ENCODE data around the gene CRELD2. TPM values are rescaled to one million over a fixed set of nuclear protein-coding genes. Genes with fewer than 3 reads are reported as not detected.

The CRELD2 gene
- total and polyA plus RNA-seq, 2 of the 13 experiments (the other 11 are each of a cell fraction or from before 2014, with no cell fraction given): 17.2 to 44.7 TPM

DNA sequence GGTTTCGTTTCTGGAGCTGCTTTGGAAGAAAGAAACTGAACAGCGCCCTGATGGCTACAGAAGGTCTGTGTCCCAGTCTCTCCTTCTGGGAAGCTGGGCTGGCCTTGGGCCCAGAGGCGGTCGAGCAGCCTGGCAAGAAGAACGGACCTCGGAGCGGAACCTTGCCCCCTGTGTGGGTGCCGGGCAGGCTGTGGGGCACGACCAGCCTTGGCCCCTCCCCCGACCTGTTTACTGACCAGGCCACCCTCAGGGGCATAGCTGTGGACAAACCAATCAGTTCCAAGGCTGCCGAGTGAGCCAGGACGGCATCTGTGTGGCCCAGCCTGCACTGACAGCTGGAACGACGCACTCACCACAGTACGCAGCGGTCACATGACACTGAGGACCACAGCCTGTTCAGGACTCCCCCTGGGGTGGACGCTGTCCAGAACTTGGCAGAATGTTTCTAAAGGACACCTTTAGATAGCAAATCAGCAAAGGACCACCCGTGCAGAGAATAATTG lies 49.3 kb downstream of the CRELD2 start (continued):
- TF ChIP-seq, protein P1, sequence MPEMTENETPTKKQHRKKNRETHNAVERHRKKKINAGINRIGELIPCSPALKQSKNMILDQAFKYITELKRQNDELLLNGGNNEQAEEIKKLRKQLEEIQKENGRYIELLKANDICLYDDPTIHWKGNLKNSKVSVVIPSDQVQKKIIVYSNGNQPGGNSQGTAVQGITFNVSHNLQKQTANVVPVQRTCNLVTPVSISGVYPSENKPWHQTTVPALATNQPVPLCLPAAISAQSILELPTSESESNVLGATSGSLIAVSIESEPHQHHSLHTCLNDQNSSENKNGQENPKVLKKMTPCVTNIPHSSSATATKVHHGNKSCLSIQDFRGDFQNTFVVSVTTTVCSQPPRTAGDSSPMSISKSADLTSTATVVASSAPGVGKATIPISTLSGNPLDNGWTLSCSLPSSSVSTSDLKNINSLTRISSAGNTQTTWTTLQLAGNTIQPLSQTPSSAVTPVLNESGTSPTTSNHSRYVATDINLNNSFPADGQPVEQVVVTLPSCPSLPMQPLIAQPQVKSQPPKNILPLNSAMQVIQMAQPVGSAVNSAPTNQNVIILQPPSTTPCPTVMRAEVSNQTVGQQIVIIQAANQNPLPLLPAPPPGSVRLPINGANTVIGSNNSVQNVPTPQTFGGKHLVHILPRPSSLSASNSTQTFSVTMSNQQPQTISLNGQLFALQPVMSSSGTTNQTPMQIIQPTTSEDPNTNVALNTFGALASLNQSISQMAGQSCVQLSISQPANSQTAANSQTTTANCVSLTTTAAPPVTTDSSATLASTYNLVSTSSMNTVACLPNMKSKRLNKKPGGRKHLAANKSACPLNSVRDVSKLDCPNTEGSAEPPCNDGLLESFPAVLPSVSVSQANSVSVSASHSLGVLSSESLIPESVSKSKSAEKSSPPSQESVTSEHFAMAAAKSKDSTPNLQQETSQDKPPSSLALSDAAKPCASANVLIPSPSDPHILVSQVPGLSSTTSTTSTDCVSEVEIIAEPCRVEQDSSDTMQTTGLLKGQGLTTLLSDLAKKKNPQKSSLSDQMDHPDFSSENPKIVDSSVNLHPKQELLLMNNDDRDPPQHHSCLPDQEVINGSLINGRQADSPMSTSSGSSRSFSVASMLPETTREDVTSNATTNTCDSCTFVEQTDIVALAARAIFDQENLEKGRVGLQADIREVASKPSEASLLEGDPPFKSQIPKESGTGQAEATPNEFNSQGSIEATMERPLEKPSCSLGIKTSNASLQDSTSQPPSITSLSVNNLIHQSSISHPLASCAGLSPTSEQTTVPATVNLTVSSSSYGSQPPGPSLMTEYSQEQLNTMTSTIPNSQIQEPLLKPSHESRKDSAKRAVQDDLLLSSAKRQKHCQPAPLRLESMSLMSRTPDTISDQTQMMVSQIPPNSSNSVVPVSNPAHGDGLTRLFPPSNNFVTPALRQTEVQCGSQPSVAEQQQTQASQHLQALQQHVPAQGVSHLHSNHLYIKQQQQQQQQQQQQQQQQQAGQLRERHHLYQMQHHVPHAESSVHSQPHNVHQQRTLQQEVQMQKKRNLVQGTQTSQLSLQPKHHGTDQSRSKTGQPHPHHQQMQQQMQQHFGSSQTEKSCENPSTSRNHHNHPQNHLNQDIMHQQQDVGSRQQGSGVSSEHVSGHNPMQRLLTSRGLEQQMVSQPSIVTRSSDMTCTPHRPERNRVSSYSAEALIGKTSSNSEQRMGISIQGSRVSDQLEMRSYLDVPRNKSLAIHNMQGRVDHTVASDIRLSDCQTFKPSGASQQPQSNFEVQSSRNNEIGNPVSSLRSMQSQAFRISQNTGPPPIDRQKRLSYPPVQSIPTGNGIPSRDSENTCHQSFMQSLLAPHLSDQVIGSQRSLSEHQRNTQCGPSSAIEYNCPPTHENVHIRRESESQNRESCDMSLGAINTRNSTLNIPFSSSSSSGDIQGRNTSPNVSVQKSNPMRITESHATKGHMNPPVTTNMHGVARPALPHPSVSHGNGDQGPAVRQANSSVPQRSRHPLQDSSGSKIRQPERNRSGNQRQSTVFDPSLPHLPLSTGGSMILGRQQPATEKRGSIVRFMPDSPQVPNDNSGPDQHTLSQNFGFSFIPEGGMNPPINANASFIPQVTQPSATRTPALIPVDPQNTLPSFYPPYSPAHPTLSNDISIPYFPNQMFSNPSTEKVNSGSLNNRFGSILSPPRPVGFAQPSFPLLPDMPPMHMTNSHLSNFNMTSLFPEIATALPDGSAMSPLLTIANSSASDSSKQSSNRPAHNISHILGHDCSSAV (CRISPR knock-in tag; IDR thresholded peaks at IDR 0.05; ENCODE audit: borderline replicate concordance): no peak
- TF ChIP-seq, protein P2, sequence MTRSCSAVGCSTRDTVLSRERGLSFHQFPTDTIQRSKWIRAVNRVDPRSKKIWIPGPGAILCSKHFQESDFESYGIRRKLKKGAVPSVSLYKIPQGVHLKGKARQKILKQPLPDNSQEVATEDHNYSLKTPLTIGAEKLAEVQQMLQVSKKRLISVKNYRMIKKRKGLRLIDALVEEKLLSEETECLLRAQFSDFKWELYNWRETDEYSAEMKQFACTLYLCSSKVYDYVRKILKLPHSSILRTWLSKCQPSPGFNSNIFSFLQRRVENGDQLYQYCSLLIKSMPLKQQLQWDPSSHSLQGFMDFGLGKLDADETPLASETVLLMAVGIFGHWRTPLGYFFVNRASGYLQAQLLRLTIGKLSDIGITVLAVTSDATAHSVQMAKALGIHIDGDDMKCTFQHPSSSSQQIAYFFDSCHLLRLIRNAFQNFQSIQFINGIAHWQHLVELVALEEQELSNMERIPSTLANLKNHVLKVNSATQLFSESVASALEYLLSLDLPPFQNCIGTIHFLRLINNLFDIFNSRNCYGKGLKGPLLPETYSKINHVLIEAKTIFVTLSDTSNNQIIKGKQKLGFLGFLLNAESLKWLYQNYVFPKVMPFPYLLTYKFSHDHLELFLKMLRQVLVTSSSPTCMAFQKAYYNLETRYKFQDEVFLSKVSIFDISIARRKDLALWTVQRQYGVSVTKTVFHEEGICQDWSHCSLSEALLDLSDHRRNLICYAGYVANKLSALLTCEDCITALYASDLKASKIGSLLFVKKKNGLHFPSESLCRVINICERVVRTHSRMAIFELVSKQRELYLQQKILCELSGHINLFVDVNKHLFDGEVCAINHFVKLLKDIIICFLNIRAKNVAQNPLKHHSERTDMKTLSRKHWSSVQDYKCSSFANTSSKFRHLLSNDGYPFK (CRISPR knock-in tag; IDR thresholded peaks at IDR 0.05; ENCODE audit: borderline replicate concordance): no peak
- TF ChIP-seq, protein P3, sequence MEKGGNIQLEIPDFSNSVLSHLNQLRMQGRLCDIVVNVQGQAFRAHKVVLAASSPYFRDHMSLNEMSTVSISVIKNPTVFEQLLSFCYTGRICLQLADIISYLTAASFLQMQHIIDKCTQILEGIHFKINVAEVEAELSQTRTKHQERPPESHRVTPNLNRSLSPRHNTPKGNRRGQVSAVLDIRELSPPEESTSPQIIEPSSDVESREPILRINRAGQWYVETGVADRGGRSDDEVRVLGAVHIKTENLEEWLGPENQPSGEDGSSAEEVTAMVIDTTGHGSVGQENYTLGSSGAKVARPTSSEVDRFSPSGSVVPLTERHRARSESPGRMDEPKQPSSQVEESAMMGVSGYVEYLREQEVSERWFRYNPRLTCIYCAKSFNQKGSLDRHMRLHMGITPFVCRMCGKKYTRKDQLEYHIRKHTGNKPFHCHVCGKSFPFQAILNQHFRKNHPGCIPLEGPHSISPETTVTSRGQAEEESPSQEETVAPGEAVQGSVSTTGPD (CRISPR knock-in tag; IDR thresholded peaks at IDR 0.05): no peak
- TF ChIP-seq TBX2 (CRISPR knock-in tag; IDR thresholded peaks at IDR 0.05; ENCODE audit: borderline replicate concordance): peak; percentile 35; the same call in 1 of the 2 replicates
- peak; percentile 49 for TF ChIP-seq IRF2 (CRISPR knock-in tag; IDR thresholded peaks at IDR 0.05)
- no peak for TF ChIP-seq NR2F6 (IDR thresholded peaks at IDR 0.05)
- TF ChIP-seq NR2F6 (CRISPR knock-in tag; IDR thresholded peaks at IDR 0.05): peak; percentile 54; the same call in 1 of the 2 replicates
- TF ChIP-seq KDM5A (IDR thresholded peaks at IDR 0.05; ENCODE audit: borderline replicate concordance, low read length): no peak
- TF ChIP-seq KLF9 (CRISPR knock-in tag; IDR thresholded peaks at IDR 0.05; ENCODE audit: low read depth): no peak
- peak; percentile 8; the same call in 1 of the 2 replicates for TF ChIP-seq RAD21 (CRISPR knock-in tag; IDR thresholded peaks at IDR 0.05)
- TF ChIP-seq SOX5 (CRISPR knock-in tag; IDR thresholded peaks at IDR 0.05; ENCODE audit: borderline replicate concordance): peak; percentile 6; the same call in 1 of the 2 replicates
- peak; percentile 66 for TF ChIP-seq FOSL2 (CRISPR knock-in tag; IDR thresholded peaks at IDR 0.05)
- no peak for TF ChIP-seq ZNF605 (CRISPR knock-in tag; IDR thresholded peaks at IDR 0.05)
- TF ChIP-seq ZNF788 (CRISPR knock-in tag; IDR thresholded peaks at IDR 0.05; ENCODE audit: borderline replicate concordance): 0 out of 2 replicates have a peak, but pooled peaks have one; percentile 16
- no peak for TF ChIP-seq SMAD1 (CRISPR knock-in tag; IDR thresholded peaks at IDR 0.05; ENCODE audit: borderline replicate concordance, low read depth)

All from HepG2 (cell line).